Left cardiac atrium (tissue), 4 donors: ENCODE data around the gene NME9. TPM values are rescaled to one million over a fixed set of nuclear protein-coding genes. Genes with fewer than 3 reads are reported as not detected.
A peak's percentile ranks its signal among the peaks of the same experiment; 100 is the strongest.

Experiments used
- ATAC-seq, 2 donors: fragments of 200-7000 bp; cut with Tn5 transposase; one replicate each; pipeline ENCODE4 v1.9.1; 2020; ENCODE audit warnings: mild to moderate bottlenecking in 2 of 2, moderate library complexity in 2 of 2
- DNase-seq: peaks from one replicate; pipeline ENCODE4 v3.0.0-alpha.2; 2020
- intact Hi-C, 2 donors: fragments of 100-400 bp; cut with DNase I; formaldehyde crosslinking; loops; one replicate each; pipeline versions ENCODE4 v1.14.1 to v1.15.1; 2022 to 2023
- total RNA-seq, 2 donors: library from RNA; stranded (reverse); fragmentation: NEBNext Ultra II Directional; extraction: Animal tissue kit (Norgen Biotek cat#: 25700); gene quantifications; one replicate each; pipeline ENCODE4 v1.2.1, GENCODE V29; 2021
- donor health status: DM: no; HTN: yes; CAD: no.
- donor health status: DM: no; HTN: yes; CAD: no; lungs with severe emphysema.
- donor health status: DM: yes; HTN: yes; CAD: no.
- donor health status: Dilated cardiomyopathy.

NME9 gene
- total RNA-seq, 2 donors from 2014 or later: not detected

GRCh38 chr3:138364356-138365252, 35.0 kb upstream of the NME9 start:
- intact Hi-C loops: no loop called here
- no peak for DNase-seq
- peak; percentile 13 for ATAC-seq

DNA sequence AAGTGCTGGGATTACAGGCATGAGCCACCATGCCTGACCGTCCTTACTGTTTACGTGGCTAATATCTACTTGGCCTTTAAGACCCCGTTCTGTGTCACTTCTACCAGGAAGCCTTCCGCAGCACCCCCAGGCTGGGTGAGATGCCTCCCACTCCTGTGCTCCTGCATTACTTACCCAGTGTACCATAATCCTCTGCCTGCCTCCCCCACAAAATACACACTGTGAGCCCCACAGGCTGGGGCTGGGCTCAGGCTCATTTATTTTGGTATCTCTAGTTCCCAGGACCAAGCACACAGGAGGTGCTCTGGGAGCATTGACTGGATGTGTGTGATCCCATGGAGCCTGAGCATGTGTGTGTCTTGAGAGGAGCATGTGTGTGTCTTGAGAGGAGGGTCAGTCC, 33.7 kb upstream of the NME9 start:
- DNase-seq (no peak), ATAC-seq (no peak)
- intact Hi-C loops: no loop called here

DNA sequence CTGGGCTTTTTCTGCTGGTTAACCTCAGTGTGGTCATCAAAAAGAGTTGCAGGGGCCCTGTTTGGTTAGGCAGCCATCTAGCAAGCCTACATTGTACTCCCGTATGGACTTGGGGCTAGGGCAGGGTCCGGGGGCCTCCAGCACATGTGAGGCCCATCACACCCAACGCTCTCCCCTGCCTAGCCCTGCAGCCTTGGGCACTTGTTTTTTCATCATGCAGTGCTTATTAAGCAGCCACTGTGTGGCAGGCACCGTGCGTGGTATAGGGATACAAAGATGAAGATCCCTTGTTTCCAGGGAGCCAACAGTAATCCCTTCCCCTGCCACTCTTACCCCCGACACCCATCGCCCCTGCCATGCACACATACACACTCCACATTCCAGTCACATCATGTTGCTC, 32.9 kb upstream of the NME9 start:
- DNase-seq (no peak), ATAC-seq (no peak)
- intact Hi-C loops: no loop called here

DNA sequence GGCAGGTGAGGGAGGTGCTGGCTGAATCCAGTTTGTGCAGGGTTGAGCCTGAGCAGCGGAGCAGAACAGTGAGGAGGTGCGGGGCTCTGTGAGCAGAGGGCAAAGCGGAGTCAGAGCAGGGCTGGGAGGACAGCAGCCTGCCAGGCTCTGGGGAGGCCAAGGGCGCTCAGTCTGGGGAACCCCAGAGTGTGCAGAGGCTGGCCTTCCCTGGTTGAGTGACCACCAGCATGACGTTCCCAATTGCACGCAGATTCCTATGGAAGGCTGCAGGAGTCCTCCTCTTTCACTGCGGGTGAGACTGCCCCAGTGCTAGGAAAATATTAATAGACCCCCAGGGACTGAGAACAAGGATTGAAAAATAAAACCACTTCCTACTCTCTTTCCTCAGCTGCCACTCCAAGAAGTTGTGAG, 31.9 kb upstream of the NME9 start:
- DNase-seq (no peak), ATAC-seq (no peak)
- intact Hi-C loops: no loop called here

DNA sequence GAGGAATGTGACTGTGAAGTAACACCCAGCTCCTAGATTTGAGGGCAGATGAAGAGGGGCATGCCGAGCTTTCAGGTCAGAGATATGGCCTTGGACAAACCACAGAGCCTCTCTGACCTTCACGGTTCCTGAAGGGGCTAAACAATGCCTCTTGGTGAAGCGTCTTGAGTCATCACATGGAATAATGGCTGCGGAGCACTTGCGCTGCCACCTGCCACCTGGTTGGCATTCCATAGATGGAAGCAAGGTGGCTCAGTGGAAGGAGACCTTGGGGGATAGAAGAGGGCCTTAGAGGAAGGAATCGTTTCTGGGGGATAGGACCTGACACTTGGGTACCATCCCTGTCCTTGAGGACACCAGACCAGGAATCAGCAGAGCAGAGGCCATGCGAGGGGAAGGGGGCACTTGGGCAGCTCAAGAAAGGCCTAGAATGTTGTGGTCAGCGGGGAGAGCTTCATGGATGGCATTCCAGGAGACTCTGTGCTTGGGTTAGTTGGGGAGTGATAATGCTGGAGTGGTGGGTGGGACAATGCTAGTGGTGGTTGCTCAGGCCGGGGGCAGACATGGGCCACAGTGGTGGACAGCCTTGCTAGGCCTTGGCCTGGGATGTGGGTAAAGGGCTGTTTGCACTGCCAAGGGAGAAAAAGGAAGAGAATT, 31.3 kb upstream of the NME9 start:
- intact Hi-C loops: no loop called here
- ATAC-seq: no peak
- DNase-seq: no peak

GRCh38 chr3:138359919-138360868, 30.5 kb upstream of the NME9 start:
- ATAC-seq: peak; percentile 70 to 74
- intact Hi-C loops: no loop called here

GRCh38 chr3:138359148-138359918, 29.7 kb upstream of the NME9 start:
- no peak for DNase-seq
- ATAC-seq: peak; percentile 5 to 8
- intact Hi-C loops: no loop called here

More at GRCh38 chr3:138359919-138360868, 30.5 kb upstream of the NME9 start:
- DNase-seq: peak; percentile 76

DNA sequence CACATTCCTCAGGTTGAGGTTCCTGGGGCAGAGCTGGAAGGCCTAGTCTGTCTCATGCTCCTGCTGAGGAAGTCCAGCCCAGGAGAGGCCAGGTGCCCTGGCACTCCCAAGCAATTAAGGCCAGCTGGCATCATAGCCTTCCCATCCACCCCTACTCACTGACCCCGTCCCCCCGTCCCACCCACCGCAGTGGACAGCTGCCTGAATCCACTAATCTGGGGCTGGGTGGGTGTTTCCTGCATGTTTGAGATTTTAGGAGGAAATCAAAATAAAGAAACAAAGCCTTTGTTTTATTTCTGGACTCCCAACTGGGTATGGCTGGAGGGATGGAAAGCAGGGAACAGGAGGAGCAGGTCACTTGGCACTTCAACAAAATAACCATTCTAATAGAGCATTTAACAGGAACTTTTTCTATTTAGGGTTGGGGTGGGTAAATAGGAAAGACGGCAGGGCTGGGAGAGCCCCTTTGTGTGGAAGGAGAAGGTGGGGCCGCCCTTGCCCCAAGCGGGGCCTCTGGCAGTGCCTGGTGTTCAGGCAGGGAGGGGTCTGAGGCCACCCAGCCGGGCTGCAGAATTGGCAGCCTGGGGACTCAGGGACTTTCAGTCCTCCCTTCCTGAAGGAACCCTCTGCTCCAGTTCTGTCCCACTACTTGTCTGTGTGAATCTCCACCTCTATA, 27.2 kb upstream of the NME9 start:
- intact Hi-C loops: no loop called here
- peak in 1 of 2 donors; percentile 34 for ATAC-seq

GRCh38 chr3:138355071-138355470, 25.4 kb upstream of the NME9 start:
- intact Hi-C loops: no loop called here
- DNase-seq (no peak), ATAC-seq (no peak)

More for the DNA sequence above, 27.2 kb upstream of the NME9 start:
- peak; percentile 61 for DNase-seq

- intact Hi-C loops: loop anchor here in 1 of 2 donors (5.0 kb wide), 1 partner anchor 43 kb away; no protein-coding TSS in a partner anchor
- ATAC-seq (no peak), DNase-seq (no peak)
Measured at GRCh38 chr3:138354376-138354775, 24.7 kb upstream of the NME9 start.

- DNase-seq: peak; percentile 30
- ATAC-seq: peak in 1 of 2 donors; percentile 30
- intact Hi-C loops: loop anchor here in 1 of 2 donors (5.0 kb wide), 1 partner anchor 45 kb away; no protein-coding TSS in a partner anchor
Measured at GRCh38 chr3:138351916-138352550, 22.4 kb upstream of the NME9 start.

DNA sequence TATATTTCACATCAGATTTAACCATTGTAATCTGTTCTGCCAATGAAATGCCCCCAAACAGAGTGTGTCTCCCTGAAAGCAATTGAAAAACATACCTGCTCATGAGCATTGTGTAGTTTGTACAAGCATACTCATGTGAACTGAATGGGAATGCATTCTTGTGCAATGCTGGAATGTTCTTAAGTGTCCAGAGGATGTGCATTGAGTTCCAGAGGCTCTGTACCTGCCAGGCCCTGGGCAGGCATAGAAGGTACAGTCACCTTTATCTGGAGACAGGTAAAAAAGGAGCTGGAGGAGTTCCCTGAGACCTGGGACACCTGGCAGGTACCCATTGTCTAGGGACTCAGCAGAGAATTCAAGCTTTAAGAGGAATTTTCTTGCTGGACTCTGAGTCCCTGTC, 21.5 kb upstream of the NME9 start:
- intact Hi-C loops: loop anchor here in 1 of 2 donors (5.0 kb wide), 1 partner anchor 46 kb away; no protein-coding TSS in a partner anchor
- ATAC-seq: no peak
- DNase-seq: no peak

- intact Hi-C loops: loop anchor here in 1 of 2 donors (5.0 kb wide), 1 partner anchor 47 kb away; no protein-coding TSS in a partner anchor
- DNase-seq (peak; percentile 49), ATAC-seq (peak in 1 of 2 donors; percentile 7)
Measured at GRCh38 chr3:138349926-138350665, 20.4 kb upstream of the NME9 start.

- ATAC-seq (peak; percentile 11 to 12), DNase-seq (peak; percentile 39)
- intact Hi-C loops: no loop called here
Measured at GRCh38 chr3:138348754-138349739, 19.4 kb upstream of the NME9 start.
